BLaER1 (cell line): Measurements from ENCODE around the gene VPS16.
"Not testable (repeated sequence)": the region's sequence is repeated elsewhere in the genome, so short reads cannot be mapped to it uniquely, and the experiment has no call there.

Experiments
- H3K27ac ChIP-seq: shearing (Covaris generic); formaldehyde crosslinking; 2 replicates; pipeline ENCODE4 v1.8.1; 2022
- H3K27me3 ChIP-seq: shearing (Covaris generic); formaldehyde crosslinking; 2 replicates; pipeline ENCODE4 v1.8.1; 2022
- H3K36me3 ChIP-seq: shearing (Covaris generic); formaldehyde crosslinking; 2 replicates; pipeline ENCODE4 v1.8.1; 2022
- H3K4me1 ChIP-seq: shearing (Covaris generic); formaldehyde crosslinking; 2 replicates; pipeline ENCODE4 v1.8.1; 2022
- H3K4me2 ChIP-seq: shearing (Covaris generic); formaldehyde crosslinking; 2 replicates; pipeline ENCODE4 v1.8.1; 2022
- H3K4me3 ChIP-seq: shearing (Covaris generic); formaldehyde crosslinking; 2 replicates; pipeline ENCODE4 v1.8.1; 2022
- H3K9ac ChIP-seq: shearing (Covaris generic); formaldehyde crosslinking; 2 replicates; pipeline ENCODE4 v1.8.1; 2022
- H3K9me3 ChIP-seq: shearing (Covaris generic); formaldehyde crosslinking; 2 replicates; pipeline ENCODE4 v1.8.1; 2022
- H4K20me1 ChIP-seq: shearing (Covaris generic); formaldehyde crosslinking; 2 replicates; pipeline ENCODE4 v1.8.1; 2022
- Cebpa-rat ChIP-seq: shearing (Covaris generic); IDR thresholded peaks from 2 replicates; pipeline ENCODE4 v1.8.1; 2022

Gene VPS16

DNA sequence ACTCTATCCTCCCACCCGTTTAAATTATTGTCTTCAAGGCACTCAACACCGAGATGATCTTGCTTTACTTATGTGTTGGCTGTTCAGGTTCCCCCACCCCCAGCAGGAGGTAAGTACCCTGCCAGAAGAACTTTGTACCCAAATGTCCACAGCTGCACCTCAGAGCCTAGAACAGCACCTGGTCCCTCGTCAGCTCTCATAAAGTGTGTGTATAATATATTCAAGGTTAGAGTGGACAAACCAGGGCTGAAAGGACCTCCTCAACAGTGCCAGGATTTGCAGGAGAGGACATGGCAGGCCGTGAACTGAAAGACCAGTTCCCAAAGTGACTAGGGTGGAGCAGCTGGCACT is 34.2 kb upstream of the VPS16 start:
- H3K36me3 ChIP-seq, result no peaks in the 10 kb centered on the region
- H4K20me1 ChIP-seq, result no peaks in the 10 kb centered on the region
- H3K9ac ChIP-seq, result no peak overlapping the region
- TF ChIP-seq Cebpa-rat, result no peak
- H3K4me3 ChIP-seq, result no peak overlapping the region
- no peak overlapping the region for H3K4me2 ChIP-seq
- no peaks in the 10 kb centered on the region for H3K9me3 ChIP-seq
- H3K27ac ChIP-seq, result no peak overlapping the region
- H3K4me1 ChIP-seq, result peaks cover 12% of the 10 kb centered on the region
- H3K27me3 ChIP-seq, result peaks cover 28% of the 10 kb centered on the region

- no peak for TF ChIP-seq Cebpa-rat
- Histone ChIP-seq H3K4me2 (no peak overlapping the region), H3K4me3 (no peak overlapping the region), H3K4me1 (peaks cover 5% of the 10 kb centered on the region; the same call in 1 of the 2 replicates), H3K9ac (no peak overlapping the region), H4K20me1 (no peaks in the 10 kb centered on the region), H3K27me3 (peaks cover 28% of the 10 kb centered on the region), H3K9me3 (peaks cover 2% of the 10 kb centered on the region), H3K36me3 (no peaks in the 10 kb centered on the region), H3K27ac (no peak overlapping the region)
Observed at GRCh38 chr20:2807019-2807418, 33.5 kb upstream of the VPS16 start.

GRCh38 chr20:2807929-2808328 is 32.6 kb upstream of the VPS16 start:
- H3K27ac ChIP-seq, H3K4me3 ChIP-seq, H3K36me3 ChIP-seq, H3K4me1 ChIP-seq, H4K20me1 ChIP-seq, H3K9ac ChIP-seq: not testable (repeated sequence)
- H3K9me3 ChIP-seq, result peaks cover 11% of the 10 kb centered on the region
- H3K27me3 ChIP-seq, result peaks cover 28% of the 10 kb centered on the region
- 0 out of 2 replicates have a peak overlapping the region, but pooled peaks have one; percentile 18 for H3K4me2 ChIP-seq

DNA sequence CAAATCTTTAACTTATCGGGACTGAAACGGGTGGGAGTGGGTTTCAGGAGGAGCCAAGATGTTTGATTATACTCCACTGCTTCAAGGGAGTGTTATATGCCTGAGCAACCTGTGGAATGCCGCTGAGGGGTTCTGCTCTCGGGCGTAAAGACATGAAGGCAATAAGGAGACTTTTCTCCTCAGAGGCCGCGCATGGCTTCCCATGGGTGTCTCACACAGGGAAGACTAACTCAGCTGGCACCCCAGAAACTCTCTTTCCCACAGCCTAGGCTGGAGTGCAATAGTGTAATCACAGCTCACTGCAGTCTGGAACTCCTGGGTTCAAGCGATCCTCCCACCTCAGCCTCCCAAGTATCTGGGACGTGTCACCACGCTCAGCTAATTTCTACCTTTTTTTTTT is 30.9 kb upstream of the VPS16 start:
- H4K20me1 ChIP-seq, result no peaks in the 10 kb centered on the region
- no peak overlapping the region; the same call in 1 of the 2 replicates for H3K4me2 ChIP-seq
- no peak overlapping the region for H3K4me3 ChIP-seq
- H3K36me3 ChIP-seq, result no peaks in the 10 kb centered on the region
- H3K27me3 ChIP-seq, result peaks cover 16% of the 10 kb centered on the region
- no peak overlapping the region for H3K27ac ChIP-seq
- H3K9ac ChIP-seq, result no peak overlapping the region
- H3K4me1 ChIP-seq, result peaks cover 12% of the 10 kb centered on the region
- H3K9me3 ChIP-seq, result peaks cover 12% of the 10 kb centered on the region
- no peak for TF ChIP-seq Cebpa-rat

DNA sequence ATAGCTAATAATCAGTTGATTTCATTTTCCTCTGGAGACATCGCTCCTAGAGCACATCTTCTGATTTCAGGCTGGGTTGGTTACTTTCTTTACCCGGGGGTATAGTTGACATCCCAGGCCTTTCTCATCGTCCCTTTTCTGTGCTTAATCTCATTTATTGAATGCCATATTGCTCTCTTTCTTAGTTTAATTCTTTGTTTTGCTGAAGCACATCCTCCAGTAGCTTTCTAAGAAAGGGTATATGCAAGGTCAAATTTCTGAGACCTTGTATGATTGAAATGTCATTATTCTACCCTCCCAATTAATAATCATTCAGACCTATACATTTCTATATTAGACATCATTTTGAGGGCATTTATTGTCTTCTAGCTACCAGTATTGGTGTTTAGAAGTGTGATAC is 28.4 kb upstream of the VPS16 start:
- H3K4me2 ChIP-seq, result no peak overlapping the region
- H3K36me3 ChIP-seq, result no peaks in the 10 kb centered on the region
- no peak overlapping the region for H3K9ac ChIP-seq
- peaks cover 12% of the 10 kb centered on the region for H3K9me3 ChIP-seq
- H3K4me1 ChIP-seq, result peaks cover 26% of the 10 kb centered on the region
- no peak for TF ChIP-seq Cebpa-rat
- H3K27me3 ChIP-seq, result no peaks in the 10 kb centered on the region
- no peak overlapping the region for H3K4me3 ChIP-seq
- no peaks in the 10 kb centered on the region for H4K20me1 ChIP-seq
- H3K27ac ChIP-seq, result no peak overlapping the region

DNA sequence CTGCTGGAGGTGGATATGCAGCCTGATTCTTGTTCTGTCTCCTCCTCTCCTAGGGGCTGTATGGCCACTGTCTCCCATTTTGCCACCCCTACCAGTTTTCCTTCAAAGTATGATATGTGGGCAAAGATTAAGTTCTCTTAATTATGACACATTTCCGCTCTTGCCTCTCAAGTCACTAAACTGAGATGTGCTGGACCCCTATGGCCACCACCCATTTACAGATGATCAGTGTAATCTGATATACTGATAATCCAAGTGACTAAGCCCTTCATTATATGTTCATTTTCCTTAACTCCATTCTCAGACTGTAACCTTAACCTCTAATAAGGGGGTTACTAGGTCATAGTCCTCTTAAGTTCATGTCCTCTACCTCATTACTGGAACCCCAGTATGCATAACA is 26.5 kb upstream of the VPS16 start:
- H3K27me3 ChIP-seq, result no peaks in the 10 kb centered on the region
- H3K27ac ChIP-seq, result no peak overlapping the region
- no peak overlapping the region for H3K4me3 ChIP-seq
- H3K36me3 ChIP-seq, result no peaks in the 10 kb centered on the region
- H3K4me1 ChIP-seq, result peaks cover 42% of the 10 kb centered on the region
- peaks cover 12% of the 10 kb centered on the region for H3K9me3 ChIP-seq
- TF ChIP-seq Cebpa-rat, result no peak
- no peak overlapping the region for H3K9ac ChIP-seq
- H3K4me2 ChIP-seq, result peak overlapping the region; percentile 59
- H4K20me1 ChIP-seq, result no peaks in the 10 kb centered on the region

DNA sequence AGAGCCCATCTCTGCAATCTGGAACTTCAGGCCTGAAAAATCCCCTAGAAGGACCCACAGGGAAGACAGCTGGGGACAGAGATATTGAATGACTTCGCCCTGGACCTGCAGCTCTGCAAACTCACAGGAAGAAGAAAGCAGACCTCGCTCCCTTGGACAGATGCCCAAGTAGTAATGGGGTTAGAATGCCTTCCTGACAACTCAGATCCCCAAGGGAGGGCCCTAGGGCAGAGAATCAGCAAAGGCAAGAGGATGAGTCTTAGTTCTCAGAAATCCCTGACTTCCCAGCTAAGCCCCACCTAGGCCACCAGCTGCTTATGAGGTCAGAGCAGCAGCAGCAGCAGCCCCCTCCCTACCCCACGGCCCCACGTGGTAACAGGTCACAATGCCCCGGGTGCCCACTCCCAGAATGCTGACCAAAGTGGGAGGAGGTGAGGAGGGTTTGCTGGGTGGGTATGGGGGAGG is 25.9 kb upstream of the VPS16 start, which contains the start of gene C20orf141:
TSS of gene C20orf141 (plus strand) at position 401 of the 465 bp plus-strand sequence. CDS start 198 bp downstream, outside the sequence.
- no peak within 1 kb of the TSS for H3K27ac ChIP-seq
- no peaks in the 10 kb centered on the region for H4K20me1 ChIP-seq
- no peaks in the 10 kb centered on the region for H3K36me3 ChIP-seq
- H3K27me3 ChIP-seq, result no peaks in the 10 kb centered on the region
- H3K9ac ChIP-seq, result no peak within 1 kb of the TSS
- H3K9me3 ChIP-seq, result peaks cover 12% of the 10 kb centered on the region
- H3K4me1 ChIP-seq, result peaks cover 40% of the 10 kb centered on the region
- peak within 1 kb of the TSS; percentile 59 for H3K4me2 ChIP-seq
- no peak within 1 kb of the TSS for H3K4me3 ChIP-seq
- TF ChIP-seq Cebpa-rat, result no peak

GRCh38 chr20:2815242-2815900 is 25.2 kb upstream of the VPS16 start:
- H3K4me2 ChIP-seq, result peak overlapping the region; percentile 59
- H3K9ac ChIP-seq, result no peak overlapping the region
- no peak overlapping the region for H3K4me3 ChIP-seq
- H3K36me3 ChIP-seq, result no peaks in the 10 kb centered on the region
- peaks cover 12% of the 10 kb centered on the region for H3K9me3 ChIP-seq
- H3K27ac ChIP-seq, result no peak overlapping the region
- H3K4me1 ChIP-seq, result peaks cover 37% of the 10 kb centered on the region
- H3K27me3 ChIP-seq, result no peaks in the 10 kb centered on the region
- no peak for TF ChIP-seq Cebpa-rat
- H4K20me1 ChIP-seq, result no peaks in the 10 kb centered on the region

DNA sequence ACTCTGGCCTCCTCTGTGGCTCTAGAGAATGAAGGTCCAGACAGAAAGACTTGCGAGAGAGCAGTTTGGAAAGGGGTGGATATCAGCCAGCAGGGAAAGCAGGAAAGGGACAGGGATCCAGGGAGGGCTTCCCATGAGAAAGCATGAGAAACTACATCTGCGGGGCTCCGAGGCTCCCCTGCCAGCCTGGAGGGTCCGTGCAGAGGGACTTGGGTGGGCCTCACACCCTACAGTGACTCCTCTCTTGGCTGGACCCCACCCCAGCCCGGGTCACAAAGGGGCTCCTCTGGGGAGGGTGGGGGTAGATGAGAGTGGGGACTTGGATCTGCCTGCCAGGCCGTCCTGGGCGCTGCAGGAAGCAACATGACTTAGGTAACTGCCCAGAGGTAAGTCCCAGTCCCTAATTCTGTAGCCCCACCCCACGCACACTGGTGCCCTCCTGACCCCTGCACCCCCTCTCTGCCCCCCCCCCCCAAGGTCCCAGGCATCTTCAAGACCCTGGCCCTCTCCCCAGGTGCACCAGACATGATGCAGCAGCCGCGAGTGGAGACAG is 24.4 kb upstream of the VPS16 start, which contains the start of gene TMEM239:
TSS of gene TMEM239 (plus strand) at position 335 of the 553 bp plus-strand sequence. CDS start at position 526, 191 bp downstream.
- Histone ChIP-seq H3K27me3 (no peaks in the 10 kb centered on the region), H3K4me2 (peak within 1 kb of the TSS; percentile 59), H3K9ac (no peak within 1 kb of the TSS), H3K4me3 (no peak within 1 kb of the TSS), H3K4me1 (peaks cover 39% of the 10 kb centered on the region), H3K36me3 (no peaks in the 10 kb centered on the region), H4K20me1 (no peaks in the 10 kb centered on the region), H3K9me3 (peaks cover 12% of the 10 kb centered on the region), H3K27ac (no peak within 1 kb of the TSS)
- TF ChIP-seq Cebpa-rat, result no peak

DNA sequence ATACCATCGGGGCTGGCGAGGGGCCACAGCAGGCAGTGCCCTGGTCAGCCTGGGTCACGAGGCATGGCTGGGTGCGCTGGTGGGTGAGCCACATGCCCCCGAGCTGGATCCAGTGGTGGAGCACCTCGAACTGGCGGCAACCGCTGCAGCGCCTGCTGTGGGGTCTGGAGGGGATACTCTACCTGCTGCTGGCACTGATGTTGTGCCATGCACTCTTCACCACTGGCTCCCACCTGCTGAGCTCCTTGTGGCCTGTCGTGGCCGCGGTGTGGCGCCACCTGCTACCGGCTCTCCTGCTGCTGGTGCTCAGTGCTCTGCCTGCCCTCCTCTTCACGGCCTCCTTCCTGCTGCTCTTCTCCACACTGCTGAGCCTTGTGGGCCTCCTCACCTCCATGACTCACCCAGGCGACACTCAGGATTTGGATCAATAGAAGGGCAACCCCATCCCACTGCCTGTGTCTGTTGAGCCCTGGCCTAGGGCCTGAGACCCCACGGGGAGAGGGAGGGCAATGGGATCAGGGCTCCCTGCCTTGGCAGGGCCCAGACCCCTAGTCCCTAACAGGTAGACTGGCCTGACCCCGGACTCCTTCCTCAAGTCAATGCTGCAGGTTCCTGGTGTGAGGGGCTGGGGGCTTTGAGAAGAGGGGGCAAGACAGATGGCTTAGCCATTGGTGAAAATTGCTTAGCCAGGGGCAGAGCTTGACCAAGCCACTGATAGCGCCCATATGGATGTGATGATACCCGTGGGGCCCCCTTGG is 23.8 kb upstream of the VPS16 start:
- TF ChIP-seq Cebpa-rat, result no peak
- Histone ChIP-seq H3K27me3 (no peaks in the 10 kb centered on the region), H3K4me2 (no peak overlapping the region), H3K9me3 (peaks cover 12% of the 10 kb centered on the region), H4K20me1 (no peaks in the 10 kb centered on the region), H3K4me1 (peaks cover 45% of the 10 kb centered on the region), H3K36me3 (no peaks in the 10 kb centered on the region), H3K4me3 (no peak overlapping the region), H3K9ac (no peak overlapping the region), H3K27ac (no peak overlapping the region)
